Measurements from ENCODE around the gene CMIP. TPM values are rescaled to one million over a fixed set of nuclear protein-coding genes. Genes with fewer than 3 reads are reported as not detected.

Gene CMIP
- total RNA-seq, 2 donors from 2014 or later: 30.1 to 95.1 TPM

DNA sequence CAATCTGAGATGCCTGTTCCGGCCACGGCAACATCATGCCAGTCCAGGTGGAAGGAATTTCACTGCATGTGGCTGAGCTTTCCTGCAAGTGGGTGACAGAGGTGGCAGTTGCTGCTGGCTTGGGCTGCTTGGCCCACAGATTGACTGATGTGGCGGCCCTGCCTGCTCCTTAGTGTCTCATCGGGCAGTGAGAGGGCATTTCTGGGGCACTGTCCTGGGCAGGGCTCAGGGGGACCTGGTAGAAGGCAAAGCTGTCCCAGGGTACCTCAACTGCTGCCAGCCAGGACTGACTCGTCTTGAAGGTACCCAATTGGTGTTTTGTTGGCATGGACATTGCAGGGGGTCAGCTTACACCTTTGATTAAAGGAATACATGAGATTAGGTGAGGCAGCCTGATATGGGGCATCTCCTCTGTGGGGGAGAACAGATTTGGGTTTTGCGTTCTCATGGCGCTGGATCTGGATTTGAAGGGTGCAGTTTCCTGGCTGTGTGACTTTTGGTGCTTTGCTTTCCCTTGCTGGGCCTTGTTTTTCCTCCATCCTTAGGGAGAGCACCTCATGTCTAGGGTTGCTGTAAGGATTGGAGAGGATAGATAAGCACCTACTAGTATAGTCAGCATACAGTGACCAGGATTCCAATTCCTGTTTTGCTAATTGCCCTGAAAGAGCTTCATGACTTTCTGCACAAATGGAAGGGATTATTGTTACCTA is 5.4 kb downstream of the CMIP start:
- Histone ChIP-seq H3K27ac (no peak overlapping the region), H3K27me3 (replicated peaks; ENCODE audit: insufficient read depth) (no peaks in the 10 kb centered on the region), H3K4me1 (replicated peaks) (peaks cover 8% of the 10 kb centered on the region), H3K9me3 (no peaks in the 10 kb centered on the region), H3K4me3 (no peak overlapping the region), H3K36me3 (no peaks in the 10 kb centered on the region)
- TF ChIP-seq POLR2A (IDR thresholded peaks at IDR 0.05) (no peak), CTCF (IDR thresholded peaks at IDR 0.05) (no peak), POLR2AphosphoS5 (IDR thresholded peaks at IDR 0.05) (no peak)
- intact Hi-C loops (cut with DNase I): no loop called here
- WGBS: 63% methylated on average over 7 of the region's 7 CpGs
- DNase-seq (ENCODE audit: low spot score): no peak

DNA sequence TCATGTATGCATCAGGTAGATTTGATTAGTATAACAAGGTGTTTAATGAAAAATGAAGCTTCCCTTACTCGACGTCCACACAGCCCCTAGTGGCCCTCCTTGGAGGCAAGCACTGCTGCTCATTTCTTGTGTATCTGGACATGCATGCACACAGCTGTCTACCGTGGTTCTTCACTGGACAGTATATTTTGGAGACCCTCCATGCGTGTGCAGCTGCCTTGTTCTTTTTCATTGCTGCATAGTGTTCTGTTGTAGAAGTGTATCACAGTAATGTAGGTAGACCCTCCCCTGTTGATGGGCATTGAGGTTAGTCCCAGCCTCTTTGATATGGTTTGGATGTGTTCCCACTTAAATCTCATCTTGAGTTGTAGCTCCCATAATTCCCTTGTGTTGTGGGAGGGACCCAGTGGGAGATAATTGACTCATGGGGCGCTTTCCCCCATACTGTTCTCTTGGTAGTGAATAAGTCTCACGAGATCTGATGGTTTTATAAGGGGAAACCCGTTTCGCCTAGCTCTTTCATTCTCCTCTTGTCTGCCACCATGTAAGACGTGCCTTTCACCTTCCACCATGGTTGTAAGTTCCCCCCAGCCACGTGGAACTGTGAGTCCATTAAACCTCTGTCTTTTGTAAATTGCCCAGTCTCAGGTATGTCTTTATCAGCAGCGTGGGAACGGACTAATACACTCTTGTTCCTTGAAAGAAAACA is 6.3 kb downstream of the CMIP start:
- no peak for DNase-seq (ENCODE audit: low spot score)
- no peak overlapping the region for H3K27ac ChIP-seq
- H3K4me3 ChIP-seq: no peak overlapping the region
- TF ChIP-seq CTCF (IDR thresholded peaks at IDR 0.05) (no peak), POLR2A (IDR thresholded peaks at IDR 0.05) (no peak), POLR2AphosphoS5 (IDR thresholded peaks at IDR 0.05) (no peak)
- no peaks in the 10 kb centered on the region for H3K27me3 ChIP-seq (replicated peaks; ENCODE audit: insufficient read depth)
- intact Hi-C loops (cut with DNase I): no loop called here
- H3K36me3 ChIP-seq: no peaks in the 10 kb centered on the region
- 86% methylated on average over 12 of the region's 12 CpGs for WGBS
- H3K9me3 ChIP-seq: no peaks in the 10 kb centered on the region
- peaks cover 8% of the 10 kb centered on the region for H3K4me1 ChIP-seq (replicated peaks)

- peaks cover 8% of the 10 kb centered on the region for H3K4me1 ChIP-seq (replicated peaks)
- no peak overlapping the region for H3K27ac ChIP-seq
- no peaks in the 10 kb centered on the region for H3K36me3 ChIP-seq
- H3K9me3 ChIP-seq: no peaks in the 10 kb centered on the region
- 75% methylated on average over 20 of the region's 20 CpGs for WGBS
- intact Hi-C loops (cut with DNase I): no loop called here
- no peaks in the 10 kb centered on the region for H3K27me3 ChIP-seq (replicated peaks; ENCODE audit: insufficient read depth)
- no peak for DNase-seq (ENCODE audit: low spot score)
- H3K4me3 ChIP-seq: no peak overlapping the region
- TF ChIP-seq CTCF (IDR thresholded peaks at IDR 0.05): no peak
- no peak for TF ChIP-seq POLR2AphosphoS5 (IDR thresholded peaks at IDR 0.05)
- TF ChIP-seq POLR2A (IDR thresholded peaks at IDR 0.05): no peak
Measured at GRCh38 chr16:81451753-81452680, 7.4 kb downstream of the CMIP start.

DNA sequence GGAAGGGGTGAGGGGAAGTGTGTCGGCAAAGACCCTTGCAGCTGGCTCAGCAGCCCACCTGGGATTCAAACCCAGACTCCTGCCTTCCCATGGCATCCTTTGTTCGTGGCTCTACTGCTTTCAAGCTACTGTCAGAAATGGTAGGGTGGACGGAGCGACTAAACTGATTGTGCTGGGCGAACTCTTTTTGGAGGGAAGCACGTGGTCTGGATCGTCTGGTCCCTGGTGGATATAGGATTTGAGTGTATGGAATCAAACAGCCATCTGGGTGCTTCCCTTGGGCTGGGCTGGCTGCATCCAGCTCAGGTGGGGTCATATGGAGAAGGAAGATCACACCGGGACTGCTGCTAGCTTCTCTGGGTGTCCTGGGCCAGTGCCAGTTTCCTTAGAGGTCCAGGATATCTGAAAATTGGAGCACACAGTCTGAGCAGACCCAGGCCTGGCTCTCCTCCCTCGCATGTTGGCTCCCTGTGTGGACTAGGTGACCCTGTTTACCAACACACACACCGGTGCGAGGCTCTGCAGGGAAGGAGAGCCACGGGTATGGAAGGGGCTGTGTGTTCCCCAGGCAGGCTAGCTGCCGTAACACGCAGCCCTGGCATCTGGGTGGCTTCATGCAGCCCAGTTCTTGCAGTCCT is 8.6 kb downstream of the CMIP start:
- H3K27ac ChIP-seq: no peak overlapping the region
- H3K4me1 ChIP-seq (replicated peaks): peaks cover 7% of the 10 kb centered on the region
- no peaks in the 10 kb centered on the region for H3K27me3 ChIP-seq (replicated peaks; ENCODE audit: insufficient read depth)
- H3K9me3 ChIP-seq: no peaks in the 10 kb centered on the region
- no peak overlapping the region for H3K4me3 ChIP-seq
- intact Hi-C loops (cut with DNase I): no loop called here
- WGBS: 74% methylated on average over 14 of the region's 14 CpGs
- no peak for TF ChIP-seq POLR2AphosphoS5 (IDR thresholded peaks at IDR 0.05)
- no peak for TF ChIP-seq CTCF (IDR thresholded peaks at IDR 0.05)
- TF ChIP-seq POLR2A (IDR thresholded peaks at IDR 0.05): no peak
- no peaks in the 10 kb centered on the region for H3K36me3 ChIP-seq
- no peak for DNase-seq (ENCODE audit: low spot score)

Measured in prostate gland (tissue), 2 donors.